CD4-positive, alpha-beta T cell treated with Interleukin-6 at 100 ng/mL for 8 hours (primary cell): Measurements from ENCODE around the gene KCTD1.

Experiments used
- DNase-seq: peaks from one replicate; pipeline ENCODE4 v3.0.0-alpha.2; 2020; ENCODE audit warnings: mixed read lengths, low spot score

Gene KCTD1

GRCh38 chr18:26480897-26481795 lies 67.2 kb downstream of the KCTD1 start:
- DNase-seq: no peak

- no peak for DNase-seq
These were observed 68.7 kb downstream of the KCTD1 start for GRCh38 chr18:26479681-26480079.

GRCh38 chr18:26479065-26479680 lies 69.2 kb downstream of the KCTD1 start:
- no peak for DNase-seq

- no peak for DNase-seq
These were observed 70.4 kb downstream of the KCTD1 start for GRCh38 chr18:26477828-26478466.

GRCh38 chr18:26476697-26477096 lies 71.7 kb downstream of the KCTD1 start:
- DNase-seq: no peak

GRCh38 chr18:26474542-26474941 lies 73.8 kb downstream of the KCTD1 start:
- no peak for DNase-seq

- DNase-seq: no peak
These were observed 74.7 kb downstream of the KCTD1 start for GRCh38 chr18:26473672-26474071.

- no peak for DNase-seq
These were observed 76.5 kb downstream of the KCTD1 start for GRCh38 chr18:26471826-26472225.

GRCh38 chr18:26471027-26471426 lies 77.3 kb downstream of the KCTD1 start:
- DNase-seq: no peak

GRCh38 chr18:26470011-26470637 lies 78.2 kb downstream of the KCTD1 start:
- no peak for DNase-seq

GRCh38 chr18:26468931-26469340 lies 79.4 kb downstream of the KCTD1 start:
- DNase-seq: no peak

GRCh38 chr18:26466026-26466425 lies 82.3 kb downstream of the KCTD1 start:
- DNase-seq: no peak

GRCh38 chr18:26465431-26465830 lies 82.9 kb downstream of the KCTD1 start:
- DNase-seq: no peak

- DNase-seq: no peak
These were observed 84.0 kb downstream of the KCTD1 start for GRCh38 chr18:26464128-26465011.

- no peak for DNase-seq
These were observed 86.0 kb downstream of the KCTD1 start for GRCh38 chr18:26462355-26462754.

GRCh38 chr18:26461405-26461804 lies 86.9 kb downstream of the KCTD1 start:
- no peak for DNase-seq

GRCh38 chr18:26460449-26461091 lies 87.8 kb downstream of the KCTD1 start:
- DNase-seq: no peak

- DNase-seq: no peak
These were observed 88.5 kb downstream of the KCTD1 start for GRCh38 chr18:26459884-26460283.

- no peak for DNase-seq
These were observed 89.0 kb downstream of the KCTD1 start for GRCh38 chr18:26459340-26459739.

GRCh38 chr18:26458526-26459232 lies 89.7 kb downstream of the KCTD1 start:
- no peak for DNase-seq
